C4-2B (cell line): ENCODE measurements around the gene DNAH2.

ENCODE experiments used
- H3K27ac ChIP-seq: fragments of 450-650 bp; 2 replicates; pipeline ENCODE4 v1.5.1; 2017
- ZFX ChIP-seq: fragments of 450-650 bp; IDR thresholded peaks from 2 replicates; pipeline ENCODE4 v1.6.1; 2017
- TF ChIP-seq, protein P1 (sequence below): fragments of 450-650 bp; conservative IDR thresholded peaks from 2 replicates; pipeline ENCODE4 v1.5.1; 2017; ENCODE audit warnings: mild to moderate bottlenecking

The DNAH2 gene

GRCh38 chr17:7839190-7839875 is 121.8 kb downstream of the DNAH2 start:
- TF ChIP-seq ZFX: no peak
- TF ChIP-seq, protein P1, sequence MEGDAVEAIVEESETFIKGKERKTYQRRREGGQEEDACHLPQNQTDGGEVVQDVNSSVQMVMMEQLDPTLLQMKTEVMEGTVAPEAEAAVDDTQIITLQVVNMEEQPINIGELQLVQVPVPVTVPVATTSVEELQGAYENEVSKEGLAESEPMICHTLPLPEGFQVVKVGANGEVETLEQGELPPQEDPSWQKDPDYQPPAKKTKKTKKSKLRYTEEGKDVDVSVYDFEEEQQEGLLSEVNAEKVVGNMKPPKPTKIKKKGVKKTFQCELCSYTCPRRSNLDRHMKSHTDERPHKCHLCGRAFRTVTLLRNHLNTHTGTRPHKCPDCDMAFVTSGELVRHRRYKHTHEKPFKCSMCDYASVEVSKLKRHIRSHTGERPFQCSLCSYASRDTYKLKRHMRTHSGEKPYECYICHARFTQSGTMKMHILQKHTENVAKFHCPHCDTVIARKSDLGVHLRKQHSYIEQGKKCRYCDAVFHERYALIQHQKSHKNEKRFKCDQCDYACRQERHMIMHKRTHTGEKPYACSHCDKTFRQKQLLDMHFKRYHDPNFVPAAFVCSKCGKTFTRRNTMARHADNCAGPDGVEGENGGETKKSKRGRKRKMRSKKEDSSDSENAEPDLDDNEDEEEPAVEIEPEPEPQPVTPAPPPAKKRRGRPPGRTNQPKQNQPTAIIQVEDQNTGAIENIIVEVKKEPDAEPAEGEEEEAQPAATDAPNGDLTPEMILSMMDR: no peak
- H3K27ac ChIP-seq: peak overlapping the region; percentile 49

DNA sequence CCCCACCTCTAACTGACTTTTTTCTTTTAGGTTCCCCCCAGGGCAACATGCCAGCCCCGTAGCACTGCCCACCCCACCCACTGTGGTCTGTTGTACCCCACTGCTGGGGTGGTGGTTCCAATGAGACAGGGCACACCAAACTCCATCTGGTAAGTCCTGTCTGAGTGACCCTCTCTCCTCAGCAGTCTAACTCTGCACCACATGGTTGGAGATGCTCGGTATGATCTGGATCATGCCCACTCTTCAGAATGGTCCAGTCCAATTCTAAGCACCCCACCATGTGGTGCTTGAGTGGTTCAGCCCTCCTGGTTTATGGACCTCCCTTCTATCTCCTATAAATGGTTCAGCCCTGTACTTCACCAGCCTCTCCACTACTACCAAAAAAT is 122.3 kb downstream of the DNAH2 start:
- TF ChIP-seq, protein P1: no peak
- no peak for TF ChIP-seq ZFX
- H3K27ac ChIP-seq: peak overlapping the region; percentile 49

DNA sequence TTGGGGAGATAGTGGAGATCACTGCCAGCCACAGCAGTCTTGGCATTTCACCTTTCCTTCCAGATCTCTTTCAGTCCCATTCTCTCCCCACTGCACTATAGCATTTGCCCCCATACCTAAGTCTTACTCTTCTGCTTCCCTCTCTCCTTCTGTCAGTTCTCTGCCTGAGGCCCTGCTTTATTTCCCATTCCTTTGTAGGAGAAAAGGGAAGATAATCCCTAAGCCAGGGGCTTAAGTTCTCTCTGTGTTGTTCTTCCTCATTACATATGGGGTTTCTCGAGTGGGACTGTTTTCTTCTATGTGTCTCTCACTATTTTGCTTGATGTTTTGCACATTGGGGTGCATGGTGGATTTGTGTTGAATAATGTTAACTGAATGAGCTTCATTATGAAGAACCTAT is 122.9 kb downstream of the DNAH2 start:
- no peak overlapping the region for H3K27ac ChIP-seq
- TF ChIP-seq ZFX: no peak
- TF ChIP-seq, protein P1: no peak

DNA sequence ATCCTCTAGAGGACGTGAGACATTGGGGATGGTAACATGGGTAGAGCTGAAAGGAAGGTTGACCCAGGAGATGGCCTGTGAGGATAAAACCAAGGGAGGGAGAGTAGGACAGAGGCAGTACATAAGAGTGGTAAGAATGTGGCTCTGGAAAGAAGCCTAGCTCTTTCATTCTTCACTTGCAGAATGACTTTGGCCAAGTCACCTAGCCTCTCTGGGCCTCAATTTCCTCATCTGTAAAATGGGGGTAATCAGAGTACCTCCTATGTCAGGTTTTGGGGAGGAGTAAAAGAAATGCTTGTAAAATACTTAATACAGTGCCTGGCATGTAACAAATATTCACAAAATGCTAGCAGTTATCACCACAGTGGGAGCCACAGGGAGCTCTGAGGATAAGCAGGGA is 123.3 kb downstream of the DNAH2 start:
- TF ChIP-seq, protein P1: no peak
- no peak for TF ChIP-seq ZFX
- peak overlapping the region; percentile 95 for H3K27ac ChIP-seq

DNA sequence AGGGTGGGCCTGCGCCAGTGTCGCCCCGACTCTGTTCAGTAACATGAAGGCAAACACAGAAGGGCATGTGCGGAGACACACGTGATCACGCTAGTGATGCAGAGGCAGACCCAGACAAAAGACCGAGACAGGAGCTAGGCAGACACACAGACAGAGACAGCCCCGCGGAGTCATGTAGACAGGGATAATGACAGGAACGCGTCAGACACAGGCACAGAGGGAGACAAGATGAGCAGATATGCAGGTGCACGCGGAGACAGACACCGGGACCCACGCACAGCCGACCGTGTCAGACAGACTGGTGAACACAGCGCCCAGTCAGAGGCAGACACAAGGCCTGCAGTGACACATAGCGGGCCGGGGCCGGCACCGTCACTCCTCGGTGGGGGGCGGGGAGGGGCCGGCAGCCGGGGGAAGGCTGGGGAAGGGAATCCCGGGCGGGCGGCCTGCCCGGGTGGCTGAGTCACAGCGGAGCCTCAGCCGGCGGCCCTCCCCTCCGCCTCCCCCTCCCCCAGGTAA is 123.9 kb downstream of the DNAH2 start:
- peak overlapping the region; percentile 95 for H3K27ac ChIP-seq
- 0 out of 2 replicates have a peak, but pooled peaks have one; percentile 43 for TF ChIP-seq ZFX
- TF ChIP-seq, protein P1: no peak; the same call in 1 of the 2 replicates

GRCh38 chr17:7841915-7842379 is 124.4 kb downstream of the DNAH2 start:
- TF ChIP-seq, protein P1: no peak
- 0 out of 2 replicates have a peak, but pooled peaks have one; percentile 8 for TF ChIP-seq ZFX
- peak overlapping the region; percentile 95 for H3K27ac ChIP-seq

DNA sequence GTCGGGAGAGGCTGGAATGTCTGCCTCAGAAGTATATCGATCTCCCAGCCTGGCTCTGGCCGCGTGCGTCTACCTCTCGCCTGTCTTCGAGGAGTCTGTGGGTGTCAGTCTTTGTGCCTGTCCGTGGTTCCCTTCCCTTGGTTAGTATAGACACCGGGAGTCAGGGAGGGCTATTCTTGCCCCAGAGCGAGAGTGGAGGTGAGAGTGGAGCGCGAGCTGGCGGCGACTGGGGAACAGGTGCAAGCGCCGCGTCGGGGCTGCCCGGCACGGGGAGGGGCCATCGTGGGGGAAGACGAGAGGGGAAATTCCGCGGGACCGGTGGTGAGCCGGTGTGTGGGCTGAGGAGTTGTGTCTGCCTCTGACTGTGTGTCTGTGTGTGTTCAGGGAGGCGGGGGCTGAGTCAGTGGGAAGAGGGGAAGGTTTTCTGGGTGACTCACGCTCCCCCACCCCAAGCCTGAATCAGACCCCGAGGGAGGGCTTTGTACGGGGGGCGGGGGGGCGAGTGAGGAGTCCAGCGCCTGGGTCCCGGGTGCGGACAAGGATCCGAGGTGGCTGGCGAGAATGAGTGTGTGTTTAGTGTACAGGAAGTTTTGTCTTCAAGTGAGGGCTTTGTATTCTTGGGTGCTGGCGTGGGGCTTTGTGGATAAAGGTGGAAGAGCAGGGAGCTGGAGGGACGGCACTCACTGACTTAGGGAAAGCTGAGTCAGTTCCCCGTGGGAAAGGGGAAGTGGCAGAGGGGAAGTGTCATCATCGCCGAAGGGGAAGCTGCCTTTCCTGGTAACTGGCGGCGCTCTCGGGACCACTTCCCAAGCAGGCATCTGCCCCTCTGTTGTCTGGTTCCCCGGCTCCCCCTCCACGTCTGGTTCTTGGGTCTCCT is 125.1 kb downstream of the DNAH2 start:
- peak overlapping the region; percentile 95 for H3K27ac ChIP-seq
- TF ChIP-seq ZFX: no peak
- TF ChIP-seq, protein P1: no peak
